GM21390 (cell line): ENCODE results near the gene PKN3.

Experiments used
- ATAC-seq: cut with Tn5 transposase; IDR thresholded peaks from one replicate; pipeline ENCODE4 v1.9.1; 2021; ENCODE audit not compliant: unreplicated experiment

Gene PKN3

GRCh38 chr9:128715436-128715750 lies 13.1 kb downstream of the PKN3 start:
- ATAC-seq, result no peak

- ATAC-seq, result no peak
Observed at GRCh38 chr9:128716581-128717254, 14.4 kb downstream of the PKN3 start.

- ATAC-seq, result no peak
Observed at GRCh38 chr9:128718047-128718446, 15.7 kb downstream of the PKN3 start.

GRCh38 chr9:128718475-128718874 lies 16.2 kb downstream of the PKN3 start:
- ATAC-seq, result no peak

- ATAC-seq, result no peak
Observed at GRCh38 chr9:128719919-128720605, 17.8 kb downstream of the PKN3 start.

GRCh38 chr9:128720841-128721486 lies 18.7 kb downstream of the PKN3 start:
- ATAC-seq, result no peak

- ATAC-seq, result no peak
Observed at GRCh38 chr9:128721487-128722010, 19.2 kb downstream of the PKN3 start.

- no peak for ATAC-seq
Observed at GRCh38 chr9:128722380-128723351, 20.4 kb downstream of the PKN3 start.

GRCh38 chr9:128723352-128723865 lies 21.1 kb downstream of the PKN3 start:
- no peak for ATAC-seq

GRCh38 chr9:128723866-128724743 lies 21.8 kb downstream of the PKN3 start, which contains the start of gene ZDHHC12:
Gene ZDHHC12, minus strand, starts transcription at chr9:128724127. Its CDS starts 34 bp downstream, at chr9:128724093.
- peak; percentile 95 for ATAC-seq

GRCh38 chr9:128724744-128725211 lies 22.5 kb downstream of the PKN3 start:
- no peak for ATAC-seq

GRCh38 chr9:128727640-128728248 lies 25.4 kb downstream of the PKN3 start:
- ATAC-seq, result no peak

- ATAC-seq, result no peak
Observed at GRCh38 chr9:128728298-128728697, 26.0 kb downstream of the PKN3 start.

- ATAC-seq, result no peak
Observed at GRCh38 chr9:128729302-128729701, 27.0 kb downstream of the PKN3 start.

GRCh38 chr9:128729766-128730517 lies 27.6 kb downstream of the PKN3 start:
- ATAC-seq, result no peak

GRCh38 chr9:128731093-128731492 lies 28.8 kb downstream of the PKN3 start:
- ATAC-seq, result no peak

- ATAC-seq, result no peak
Observed at GRCh38 chr9:128731691-128732090, 29.4 kb downstream of the PKN3 start.

- ATAC-seq, result no peak
Observed at GRCh38 chr9:128732576-128732975, 30.3 kb downstream of the PKN3 start.
